Dedifferentiated amniotic fluid mesenchymal stem cell (primary cell): ENCODE results near the gene MAL.

ENCODE experiments used
- DNase-seq: peaks from one replicate; pipeline ENCODE4 v3.0.0-alpha.2; 2016; ENCODE audit errors: extremely low spot score

Gene MAL

DNA sequence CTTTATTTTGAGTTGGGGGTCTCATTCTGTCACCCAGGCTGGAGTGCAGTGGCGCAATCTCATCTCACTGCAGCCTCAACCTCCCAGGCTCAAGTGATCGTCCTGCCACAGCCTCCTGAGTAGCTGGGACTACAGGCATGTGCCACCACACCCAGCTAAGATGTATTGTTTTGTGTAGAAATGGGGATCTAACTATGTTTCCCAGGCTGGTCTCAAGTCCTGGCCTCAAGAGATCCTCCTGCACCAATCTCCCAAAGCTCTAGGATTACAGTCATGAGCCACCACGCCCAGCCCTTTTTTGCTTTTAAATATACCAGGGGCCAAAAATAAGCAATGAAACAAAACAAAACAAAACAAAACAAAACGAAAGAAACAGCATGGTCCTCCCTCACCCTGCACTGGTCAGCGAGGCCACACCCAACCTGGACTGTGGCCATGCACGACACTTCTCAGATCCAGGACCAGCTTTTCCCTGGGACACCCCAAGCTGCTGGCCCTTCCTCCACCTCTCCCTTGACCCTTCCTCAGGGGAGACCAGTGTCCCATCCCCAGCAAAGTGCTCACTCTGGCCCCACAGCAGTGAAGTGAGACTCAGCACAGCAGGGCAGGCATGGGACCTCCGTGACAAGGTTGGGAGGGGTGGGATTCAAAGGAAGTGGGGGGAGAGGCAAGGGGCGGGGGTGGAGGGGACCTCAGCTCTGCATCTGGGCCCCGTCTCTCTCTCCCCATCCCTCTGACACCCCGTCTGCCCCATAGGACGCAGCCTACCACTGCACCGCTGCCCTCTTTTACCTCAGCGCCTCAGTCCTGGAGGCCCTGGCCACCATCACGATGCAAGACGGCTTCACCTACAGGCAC is 23.5 kb downstream of the MAL start:
- DNase-seq, result no peak

DNA sequence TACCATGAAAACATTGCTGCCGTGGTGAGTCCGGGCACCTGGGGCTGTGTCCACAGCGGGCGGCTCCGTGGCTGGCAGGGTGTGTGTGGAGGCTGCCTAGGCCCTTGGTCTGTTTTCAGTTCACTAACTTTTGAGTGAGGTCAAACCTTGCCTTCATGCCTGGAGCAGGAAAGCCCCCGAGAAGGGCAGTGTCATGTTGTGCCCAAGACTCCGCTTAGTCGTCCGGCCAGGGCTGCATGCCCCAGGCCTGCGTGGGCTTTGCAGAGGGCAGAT is 24.1 kb downstream of the MAL start:
- DNase-seq, result no peak

DNA sequence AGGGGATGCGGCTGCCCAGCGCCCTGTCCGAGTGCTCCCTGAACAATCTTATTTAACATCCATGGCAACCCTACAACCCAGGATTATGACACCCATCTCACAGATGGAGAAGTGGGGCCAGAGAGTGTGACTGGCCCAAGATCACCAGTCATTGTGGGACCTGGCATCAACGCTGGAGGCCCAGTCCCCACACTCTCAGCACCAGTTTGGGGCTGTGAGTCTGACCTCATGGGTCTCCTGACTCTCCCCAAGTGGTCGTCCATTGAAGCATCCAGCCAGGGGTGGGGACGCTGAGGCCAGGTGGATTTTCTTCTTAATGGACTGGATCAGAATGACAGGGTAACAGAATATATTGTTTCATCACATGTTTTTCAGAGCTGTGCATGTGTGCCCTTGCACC is 24.5 kb downstream of the MAL start:
- DNase-seq, result no peak

DNA sequence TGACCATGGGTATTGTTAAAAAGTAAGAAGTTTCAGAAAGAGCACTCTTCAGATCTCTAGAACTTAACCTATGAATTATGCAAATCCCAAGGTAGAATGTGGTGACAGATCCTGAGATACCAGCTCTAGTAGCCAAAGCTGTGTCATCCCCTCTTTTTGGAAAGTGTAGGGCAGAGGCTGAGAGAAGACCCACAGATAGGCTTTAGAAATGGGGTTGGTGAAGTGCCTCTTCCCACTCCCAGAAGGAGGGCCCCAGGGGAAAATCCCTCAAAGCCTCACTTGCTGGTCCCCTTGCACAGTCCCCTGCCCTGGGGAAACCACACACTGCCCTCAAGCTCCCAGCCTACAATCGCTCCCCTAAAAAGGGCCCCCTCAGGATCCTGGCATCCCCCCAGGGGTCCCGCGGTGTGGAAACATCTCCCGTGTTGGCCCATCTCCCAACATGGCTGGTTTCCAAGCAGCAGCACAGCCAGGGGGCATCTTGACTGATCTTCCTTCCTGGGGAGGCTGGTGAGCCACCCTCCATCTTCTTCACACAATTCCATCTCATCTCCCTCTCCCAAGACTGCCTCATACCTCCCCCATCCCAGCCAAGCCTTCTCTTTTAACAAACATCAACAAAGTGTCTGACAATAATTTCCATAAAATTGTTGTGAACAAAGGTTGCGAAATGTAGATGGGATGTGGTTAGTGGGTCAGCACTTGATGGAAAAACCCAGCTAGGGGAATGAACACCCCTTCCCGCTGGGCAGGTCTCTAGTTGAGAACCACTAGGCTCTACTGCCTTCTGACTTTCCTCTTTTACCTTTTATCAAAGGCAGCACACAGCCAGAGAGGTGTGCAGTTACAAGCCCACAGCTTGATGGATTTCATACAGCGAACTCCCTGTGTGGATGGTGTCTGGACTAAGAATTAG is 25.1 kb downstream of the MAL start:
- no peak for DNase-seq

DNA sequence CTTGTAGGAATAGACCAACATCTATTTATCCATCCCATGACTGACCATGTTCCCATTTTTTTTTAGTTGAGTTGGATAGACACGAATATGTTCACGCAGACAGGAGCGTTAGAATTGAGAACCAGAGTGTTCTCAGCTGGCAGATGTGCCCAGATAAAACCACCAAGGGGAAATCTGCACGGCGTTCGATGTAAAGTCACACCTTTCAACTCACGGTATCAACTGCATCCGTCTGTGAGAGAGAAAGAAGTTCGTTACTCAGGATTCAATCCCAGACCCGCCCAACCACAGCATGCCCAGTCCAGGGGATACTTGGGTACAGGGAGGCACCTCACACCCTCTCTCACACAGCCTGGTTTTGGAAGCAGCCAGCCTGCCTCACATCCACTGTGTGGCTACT is 26.1 kb downstream of the MAL start:
- no peak for DNase-seq

DNA sequence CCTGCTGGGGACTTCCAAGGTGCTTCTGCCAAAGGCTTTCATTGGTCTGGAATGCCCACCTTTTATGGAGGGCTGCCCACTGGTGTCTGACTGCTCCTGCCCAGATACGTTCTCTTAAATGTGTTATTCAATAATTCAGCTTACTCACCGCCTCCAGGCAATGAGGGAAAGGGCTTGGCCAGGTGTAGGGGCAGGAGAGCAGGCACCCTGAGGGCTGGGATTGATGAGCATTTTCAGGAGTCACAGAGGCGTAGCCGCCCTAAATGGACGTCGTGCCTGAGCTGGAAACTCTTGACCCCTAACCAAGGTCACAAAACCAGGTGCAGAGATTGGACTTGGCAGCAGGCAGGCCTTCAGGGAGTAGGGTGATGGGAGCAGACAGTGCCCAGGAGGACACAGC is 26.8 kb downstream of the MAL start:
- DNase-seq, result no peak

DNA sequence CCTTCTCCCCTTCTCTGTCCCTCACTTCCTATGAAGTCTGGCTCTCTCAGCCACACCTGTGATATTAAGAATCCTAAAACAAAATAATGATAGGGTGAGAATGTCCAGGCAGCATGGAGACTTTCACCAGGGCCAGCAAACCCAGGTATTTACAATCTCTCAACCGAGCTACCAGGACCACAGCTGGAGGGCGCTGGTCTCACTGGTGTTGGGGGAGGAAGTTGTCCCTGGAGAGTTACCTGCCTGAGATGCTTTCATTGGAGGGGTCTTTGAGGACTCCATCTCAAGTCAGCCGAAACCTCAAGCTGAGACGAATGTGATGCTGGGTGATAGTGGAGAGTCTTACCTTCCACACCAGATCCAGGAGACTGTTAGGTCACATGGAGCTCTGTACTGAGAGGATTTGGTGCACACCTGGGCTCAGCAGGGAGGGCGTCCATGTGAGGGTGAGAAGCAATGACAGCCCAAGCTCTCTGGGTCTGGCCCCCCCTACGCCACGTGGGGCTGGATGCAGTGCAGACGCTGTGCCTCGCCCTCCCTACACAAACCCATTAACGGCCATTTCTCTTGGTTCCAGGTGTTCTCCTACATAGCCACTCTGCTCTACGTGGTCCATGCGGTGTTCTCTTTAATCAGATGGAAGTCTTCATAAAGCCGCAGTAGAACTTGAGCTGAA is 27.4 kb downstream of the MAL start:
- no peak for DNase-seq

DNA sequence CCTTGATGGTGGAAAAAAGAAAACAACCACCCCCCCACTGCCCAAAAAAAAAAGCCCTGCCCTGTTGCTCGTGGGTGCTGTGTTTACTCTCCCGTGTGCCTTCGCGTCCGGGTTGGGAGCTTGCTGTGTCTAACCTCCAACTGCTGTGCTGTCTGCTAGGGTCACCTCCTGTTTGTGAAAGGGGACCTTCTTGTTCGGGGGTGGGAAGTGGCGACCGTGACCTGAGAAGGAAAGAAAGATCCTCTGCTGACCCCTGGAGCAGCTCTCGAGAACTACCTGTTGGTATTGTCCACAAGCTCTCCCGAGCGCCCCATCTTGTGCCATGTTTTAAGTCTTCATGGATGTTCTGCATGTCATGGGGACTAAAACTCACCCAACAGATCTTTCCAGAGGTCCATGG is 28.0 kb downstream of the MAL start:
- DNase-seq, result no peak

DNA sequence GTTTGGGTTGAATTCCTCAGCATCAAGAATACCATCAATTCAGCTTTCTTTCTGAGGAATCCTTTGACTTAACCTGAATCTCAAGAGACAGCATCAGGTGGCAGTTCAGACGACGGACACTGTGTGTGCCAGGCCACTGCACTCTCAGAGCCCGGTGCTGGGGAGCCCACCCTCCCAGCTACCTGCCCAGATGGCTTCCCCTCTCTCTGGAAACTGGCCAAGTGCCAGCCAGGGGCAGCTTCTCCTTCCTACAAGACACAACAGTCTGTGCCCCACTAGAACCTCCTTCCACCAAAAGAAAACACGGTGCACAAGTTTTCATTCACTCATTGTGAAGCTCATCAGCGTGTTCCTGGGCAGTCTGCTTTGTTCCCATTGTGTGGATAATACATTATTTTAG is 28.5 kb downstream of the MAL start:
- no peak for DNase-seq

DNA sequence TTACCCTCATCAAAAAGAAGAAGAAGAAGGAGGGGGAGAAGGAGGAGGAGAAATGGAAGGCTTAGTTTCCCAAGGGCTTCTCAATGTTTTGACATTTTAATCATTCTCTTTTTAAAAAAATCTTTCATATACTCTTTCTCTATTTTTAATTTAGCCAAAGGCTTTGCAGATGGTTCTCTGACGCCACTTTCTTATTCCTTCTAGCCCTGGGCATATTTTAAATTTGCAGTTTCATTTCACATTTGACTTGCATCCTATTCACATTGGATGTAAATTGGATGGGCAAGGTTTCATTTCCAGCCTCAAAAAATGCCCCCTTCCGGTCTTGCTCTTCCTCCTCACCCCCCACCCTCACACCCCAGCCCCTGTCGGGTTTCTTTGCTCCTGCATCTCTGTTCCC is 29.8 kb downstream of the MAL start:
- DNase-seq, result no peak

DNA sequence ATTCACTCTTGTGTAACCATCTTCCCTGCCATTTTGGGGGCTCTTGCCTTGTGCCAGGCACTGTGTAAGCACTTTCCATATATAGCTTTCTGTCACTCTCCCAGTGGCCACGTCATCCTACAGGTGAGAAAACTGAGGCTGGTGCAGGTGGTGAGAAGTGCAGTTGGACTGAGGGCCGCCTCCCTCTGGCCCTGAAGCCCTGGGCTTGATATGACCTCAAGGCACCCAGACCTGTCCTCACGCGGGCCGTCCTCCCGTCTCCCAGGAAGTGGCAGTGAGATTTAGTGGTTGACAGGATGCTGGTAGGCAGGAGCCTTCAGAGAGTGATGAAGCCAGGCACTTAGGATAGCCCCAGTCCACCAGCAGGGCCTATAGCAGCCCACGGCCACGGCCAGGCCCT is 30.5 kb downstream of the MAL start:
- DNase-seq, result no peak

DNA sequence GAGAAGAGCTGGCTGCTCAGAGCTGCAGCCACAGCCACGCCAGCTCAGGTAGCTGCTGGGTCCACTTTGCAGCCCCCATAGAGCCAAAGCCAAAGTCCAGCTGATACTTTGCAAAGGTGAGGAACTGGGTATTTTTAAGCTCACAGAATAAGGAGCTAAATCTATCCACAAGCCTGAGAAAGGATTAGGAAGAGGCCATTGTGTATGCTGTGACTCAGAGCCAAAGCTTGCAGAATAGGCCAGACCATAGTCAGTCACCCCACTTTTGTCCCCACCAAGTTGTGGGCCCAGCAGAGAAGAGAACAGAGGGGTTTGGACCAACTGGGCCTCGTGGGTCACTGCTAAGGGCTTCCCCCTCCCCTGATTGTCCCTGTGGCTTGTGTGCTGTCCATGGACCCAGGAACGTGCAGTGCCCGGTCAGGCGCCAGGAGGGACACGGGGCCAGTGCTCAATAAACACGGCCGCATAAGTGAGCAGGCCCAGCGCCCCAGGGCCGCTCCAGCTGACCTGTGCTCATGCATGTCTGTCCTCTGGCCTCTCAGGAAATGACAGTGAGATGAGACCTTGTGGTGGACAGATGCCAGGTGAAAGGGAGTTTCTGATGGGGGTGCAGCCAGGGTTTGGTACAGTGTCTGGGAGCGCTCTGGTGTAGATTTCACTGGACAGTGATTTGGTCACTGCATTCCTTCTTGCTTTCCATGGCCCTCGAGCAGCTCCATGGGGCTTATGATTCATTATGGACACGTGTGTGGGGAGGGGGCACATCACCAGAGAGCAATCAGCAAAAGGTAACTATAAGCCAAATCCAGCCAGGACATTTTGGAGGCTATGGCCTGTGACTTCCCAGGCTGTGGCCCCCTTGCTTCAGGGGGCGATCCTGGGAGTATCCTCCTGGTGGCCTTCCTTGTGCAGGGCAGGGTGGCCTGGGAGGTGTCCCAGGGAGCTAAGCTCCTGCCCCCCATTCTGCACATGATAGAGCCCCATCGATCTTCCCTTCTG is 31.3 kb downstream of the MAL start:
- no peak for DNase-seq

DNA sequence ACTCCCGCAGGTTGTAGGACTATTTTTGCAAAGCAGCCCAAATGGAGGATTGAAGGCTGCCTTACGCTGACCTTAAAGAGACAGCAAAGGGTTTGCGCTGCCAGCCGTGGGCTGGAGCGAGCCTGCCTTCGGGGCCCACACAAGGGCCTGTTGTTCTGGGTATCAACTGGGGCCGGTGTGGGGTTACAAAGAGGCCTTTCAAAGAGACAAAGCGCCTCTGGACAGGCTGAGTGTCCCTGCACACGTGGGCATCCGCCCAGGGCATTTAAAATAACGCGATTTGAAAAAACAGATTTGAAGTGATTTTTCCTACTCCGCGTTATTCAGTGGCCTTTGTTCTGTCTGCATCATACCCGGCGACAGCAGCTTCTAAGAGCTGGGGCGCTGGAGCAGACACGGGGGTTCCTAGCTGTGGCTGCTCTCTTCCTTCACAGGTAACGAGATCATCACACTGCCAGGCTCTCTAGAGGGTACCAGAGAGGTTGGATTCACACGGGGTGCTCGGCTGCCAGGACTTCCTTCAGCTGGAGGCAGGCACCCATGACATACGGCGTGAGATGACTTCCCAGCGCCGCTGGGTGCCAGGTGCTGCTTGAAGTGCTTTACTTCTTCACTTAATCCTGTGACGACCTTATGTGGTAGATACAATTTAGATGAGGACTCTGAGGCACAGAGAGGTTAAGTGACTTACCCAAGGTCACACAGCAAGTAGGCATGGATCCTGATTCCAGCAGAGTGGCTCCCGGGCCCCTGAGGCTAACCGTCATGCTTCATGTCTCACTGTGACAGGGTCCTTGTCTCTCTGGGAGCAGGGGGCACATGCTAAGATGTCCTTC is 32.2 kb downstream of the MAL start:
- DNase-seq, result no peak

DNA sequence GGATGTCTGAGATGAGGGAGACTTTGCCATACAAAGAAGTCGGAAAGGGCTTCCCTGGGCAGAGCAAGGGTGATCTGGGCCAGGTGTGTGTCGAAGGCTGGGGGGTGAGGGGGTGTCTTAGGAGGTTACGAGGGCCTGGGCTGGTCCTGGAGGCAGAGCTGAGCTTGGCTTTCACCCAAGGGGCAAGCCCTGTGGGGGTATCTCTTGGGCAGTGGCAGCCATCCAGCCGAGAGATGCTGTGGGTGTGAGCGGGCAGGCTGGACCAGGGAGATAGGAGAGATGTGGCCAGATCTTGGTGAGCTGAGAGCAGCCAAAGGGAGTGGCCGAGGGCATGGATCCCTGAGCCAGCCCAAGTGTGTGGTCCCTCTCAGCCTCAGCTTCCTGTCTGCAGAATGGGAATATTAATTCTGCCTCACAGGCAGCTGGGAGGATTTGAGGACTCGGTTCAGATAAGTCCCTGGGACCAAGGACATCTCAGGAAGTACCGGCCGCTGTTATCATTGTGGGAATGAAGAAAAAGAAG is 33.0 kb downstream of the MAL start:
- DNase-seq, result no peak

DNA sequence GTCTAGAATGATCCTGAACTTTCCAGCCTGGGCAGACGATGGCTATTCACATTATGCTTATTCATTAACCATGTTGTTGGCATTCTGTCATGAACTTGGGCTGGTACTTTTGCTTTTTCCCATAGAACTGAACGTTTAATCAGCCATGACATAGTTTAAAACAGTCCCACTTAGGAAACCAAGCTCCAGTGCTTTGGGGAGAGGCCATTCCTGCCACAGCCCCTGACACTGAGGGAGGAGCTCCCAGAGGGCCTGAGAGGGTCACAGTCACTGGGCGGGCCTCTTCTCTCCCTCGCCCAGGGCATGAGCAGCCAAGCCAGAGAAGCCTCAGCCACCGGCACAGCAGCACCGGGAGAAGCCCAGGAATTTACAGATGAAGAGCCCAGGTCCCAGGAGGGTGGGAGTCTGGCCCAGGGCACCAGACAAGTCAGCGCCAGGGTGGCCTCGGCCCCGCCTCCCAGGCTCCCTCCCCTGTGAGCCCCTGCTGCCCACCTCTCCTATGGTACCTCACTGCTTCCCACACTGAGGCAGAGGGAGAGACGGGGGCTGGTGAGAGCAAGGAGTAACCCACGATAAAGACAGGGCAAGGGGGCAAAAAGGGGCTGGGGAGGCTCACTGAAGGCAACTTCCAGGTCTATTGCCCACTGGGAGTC is 33.6 kb downstream of the MAL start:
- DNase-seq, result no peak

DNA sequence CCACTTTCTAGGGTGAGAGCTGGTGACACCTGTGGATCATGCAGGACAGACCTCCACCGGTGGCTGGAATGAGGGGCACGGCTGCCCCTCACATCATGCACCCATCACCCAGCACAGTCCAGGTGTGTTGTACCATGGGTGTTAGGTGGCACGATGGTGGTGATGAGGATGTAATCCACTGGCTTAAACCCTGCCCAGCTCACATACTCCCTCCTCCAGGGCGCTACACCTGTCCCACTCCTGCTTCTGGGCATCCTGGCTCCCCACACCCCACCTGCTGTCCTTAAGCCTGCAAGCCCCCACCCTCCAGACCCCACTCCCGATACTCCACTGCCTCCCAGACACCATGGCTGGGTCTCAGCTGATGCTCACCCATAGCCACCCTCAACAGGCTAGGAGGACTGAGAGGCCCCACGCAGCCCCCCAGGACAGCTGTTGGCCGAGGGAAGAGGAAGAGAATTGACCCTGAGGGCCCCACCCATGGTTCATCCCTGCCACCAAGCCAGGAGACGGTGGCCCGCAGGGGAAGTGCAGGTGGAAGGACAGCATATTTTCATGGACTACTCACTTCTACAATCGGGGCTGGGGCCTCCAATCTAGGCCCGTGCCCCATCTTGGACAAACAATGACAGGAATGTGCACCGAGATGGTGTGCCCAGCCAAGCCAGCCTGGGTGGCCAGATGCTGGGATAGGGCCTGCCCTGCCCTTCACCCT is 34.3 kb downstream of the MAL start:
- no peak for DNase-seq

DNA sequence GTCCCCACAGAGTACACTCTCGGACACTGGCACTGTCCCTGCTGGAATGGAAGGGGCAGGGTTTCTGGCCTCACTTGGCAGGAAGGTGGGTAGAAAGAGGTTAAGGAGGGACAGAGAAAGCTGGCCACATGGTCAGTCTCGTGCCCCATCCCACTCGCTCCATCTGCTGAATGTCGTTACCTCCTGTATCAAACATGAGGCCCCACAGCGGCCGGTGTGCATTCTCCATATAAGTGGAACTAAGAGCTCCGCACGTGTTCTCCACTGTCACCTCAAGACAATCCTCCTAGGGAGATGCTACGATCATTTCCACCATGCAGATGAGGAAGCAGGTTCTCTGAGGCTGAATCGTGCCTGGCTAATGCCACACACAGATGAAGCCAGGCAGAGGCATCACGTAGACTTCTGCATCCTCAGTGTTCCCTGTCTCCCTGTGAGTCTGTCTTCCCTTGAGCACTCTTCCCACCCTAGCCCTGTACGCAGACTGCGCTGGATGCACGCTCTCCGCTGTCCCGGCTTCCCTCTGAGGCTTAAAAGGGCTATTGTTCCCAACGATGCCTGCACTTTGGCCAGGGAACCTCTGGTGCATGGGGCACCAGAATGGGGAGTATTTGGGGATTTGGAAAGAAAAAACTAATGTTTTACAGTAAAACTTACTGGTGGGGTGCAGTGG is 35.1 kb downstream of the MAL start:
- no peak for DNase-seq

DNA sequence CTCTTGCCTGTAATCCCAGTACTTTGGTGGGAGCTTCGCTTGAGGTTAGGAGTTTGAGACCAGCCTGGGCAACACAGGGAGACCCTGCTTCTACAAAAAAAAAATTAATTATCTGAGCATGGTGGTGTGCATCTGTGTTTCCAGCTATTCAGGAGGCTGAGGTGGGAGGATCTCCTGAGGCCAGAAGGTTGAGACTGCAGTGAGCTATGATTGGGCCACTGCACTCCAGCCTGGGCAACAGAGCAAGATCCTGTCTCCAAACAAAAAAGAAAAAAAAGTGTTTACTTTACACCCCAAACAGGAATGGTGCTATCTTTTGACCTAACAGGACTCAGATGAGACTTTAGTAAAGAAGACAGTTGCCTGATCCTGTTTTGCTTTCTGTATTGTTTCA is 35.6 kb downstream of the MAL start:
- no peak for DNase-seq
